Measurements from ENCODE around the gene HELB. TPM values are rescaled to one million over a fixed set of nuclear protein-coding genes. Genes with fewer than 3 reads are reported as not detected.
"Not testable (repeated sequence)": the region's sequence is repeated elsewhere in the genome, so short reads cannot be mapped to it uniquely, and the experiment has no call there.

HELB gene
- total and polyA plus RNA-seq, 4 donors: 1.1 to 6.7 (median 4.0) TPM

- no peaks in the 10 kb centered on the region for H3K36me3 ChIP-seq (ENCODE audit: control insufficient read depth, insufficient read depth, low read length)
- no peak for DNase-seq (ENCODE audit: low read depth in 4 of 6, low spot score in 6 of 6)
- WGBS (ENCODE audit: insufficient coverage): no CpG with 5 or more reads among the region's 1 CpG
- no peak overlapping the region for H3K27ac ChIP-seq (ENCODE audit: low read depth, low read length)
- H3K27me3 ChIP-seq (ENCODE audit: control insufficient read depth, insufficient read depth, low read length): no peaks in the 10 kb centered on the region
- H3K4me1 ChIP-seq (ENCODE audit: control insufficient read depth, insufficient read depth, low read length): no peaks in the 10 kb centered on the region
- no peak overlapping the region for H3K4me3 ChIP-seq (ENCODE audit: low read depth, low read length)
- no peaks in the 10 kb centered on the region for H3K9me3 ChIP-seq (ENCODE audit: control insufficient read depth, insufficient read depth, low read length)
Measured at GRCh38 chr12:66296176-66296683, 6.1 kb upstream of the HELB start.

GRCh38 chr12:66297080-66297479 is 5.2 kb upstream of the HELB start:
- 86% methylated on average over 1 of the region's 4 CpGs for WGBS (ENCODE audit: insufficient coverage)
- Histone ChIP-seq H3K36me3 (ENCODE audit: control insufficient read depth, insufficient read depth, low read length) (no peaks in the 10 kb centered on the region), H3K9me3 (ENCODE audit: control insufficient read depth, insufficient read depth, low read length) (no peaks in the 10 kb centered on the region), H3K27me3 (ENCODE audit: control insufficient read depth, insufficient read depth, low read length) (no peaks in the 10 kb centered on the region), H3K27ac (ENCODE audit: low read depth, low read length) (no peak overlapping the region), H3K4me3 (ENCODE audit: low read depth, low read length) (no peak overlapping the region), H3K4me1 (ENCODE audit: control insufficient read depth, insufficient read depth, low read length) (no peaks in the 10 kb centered on the region)
- DNase-seq (ENCODE audit: low read depth in 4 of 6, low spot score in 6 of 6): no peak

- no peak overlapping the region for H3K4me3 ChIP-seq (ENCODE audit: low read depth, low read length)
- H3K9me3 ChIP-seq (ENCODE audit: control insufficient read depth, insufficient read depth, low read length): no peaks in the 10 kb centered on the region
- H3K27me3 ChIP-seq (ENCODE audit: control insufficient read depth, insufficient read depth, low read length): no peaks in the 10 kb centered on the region
- no CpG with 5 or more reads among the region's 3 CpGs for WGBS (ENCODE audit: insufficient coverage)
- no peaks in the 10 kb centered on the region for H3K4me1 ChIP-seq (ENCODE audit: control insufficient read depth, insufficient read depth, low read length)
- no peak for DNase-seq (ENCODE audit: low read depth in 4 of 6, low spot score in 6 of 6)
- no peaks in the 10 kb centered on the region for H3K36me3 ChIP-seq (ENCODE audit: control insufficient read depth, insufficient read depth, low read length)
- H3K27ac ChIP-seq (ENCODE audit: low read depth, low read length): no peak overlapping the region
Measured at GRCh38 chr12:66297923-66298322, 4.4 kb upstream of the HELB start.

- peak overlapping the region; percentile 92 for H3K4me3 ChIP-seq (ENCODE audit: low read depth, low read length)
- no peaks in the 10 kb centered on the region for H3K9me3 ChIP-seq (ENCODE audit: control insufficient read depth, insufficient read depth, low read length)
- 0% methylated on average over 1 of the region's 6 CpGs for WGBS (ENCODE audit: insufficient coverage)
- no peak for DNase-seq (ENCODE audit: low read depth in 4 of 6, low spot score in 6 of 6)
- H3K27me3 ChIP-seq (ENCODE audit: control insufficient read depth, insufficient read depth, low read length): no peaks in the 10 kb centered on the region
- H3K27ac ChIP-seq (ENCODE audit: low read depth, low read length): peak overlapping the region; percentile 86
- no peaks in the 10 kb centered on the region for H3K36me3 ChIP-seq (ENCODE audit: control insufficient read depth, insufficient read depth, low read length)
- H3K4me1 ChIP-seq (ENCODE audit: control insufficient read depth, insufficient read depth, low read length): peaks cover 5% of the 10 kb centered on the region
Measured at GRCh38 chr12:66302827-66303169, 505 bp downstream of the HELB start.

- H3K27ac ChIP-seq (ENCODE audit: low read depth, low read length); H3K9me3 ChIP-seq (ENCODE audit: control insufficient read depth, insufficient read depth, low read length); H3K4me1 ChIP-seq (ENCODE audit: control insufficient read depth, insufficient read depth, low read length); DNase-seq (ENCODE audit: low read depth in 4 of 6, low spot score in 6 of 6); H3K27me3 ChIP-seq (ENCODE audit: control insufficient read depth, insufficient read depth, low read length); H3K36me3 ChIP-seq (ENCODE audit: control insufficient read depth, insufficient read depth, low read length): not testable (repeated sequence)
- peak overlapping the region; percentile 92 for H3K4me3 ChIP-seq (ENCODE audit: low read depth, low read length)
- 91% methylated on average over 9 of the region's 14 CpGs for WGBS (ENCODE audit: insufficient coverage)
Measured at GRCh38 chr12:66303316-66303804, 1.1 kb downstream of the HELB start.

- WGBS (ENCODE audit: insufficient coverage): 20% methylated on average over 2 of the region's 6 CpGs
- peaks cover 5% of the 10 kb centered on the region for H3K4me1 ChIP-seq (ENCODE audit: control insufficient read depth, insufficient read depth, low read length)
- no peaks in the 10 kb centered on the region for H3K36me3 ChIP-seq (ENCODE audit: control insufficient read depth, insufficient read depth, low read length)
- no peaks in the 10 kb centered on the region for H3K27me3 ChIP-seq (ENCODE audit: control insufficient read depth, insufficient read depth, low read length)
- DNase-seq (ENCODE audit: low read depth in 4 of 6, low spot score in 6 of 6): no peak
- no peaks in the 10 kb centered on the region for H3K9me3 ChIP-seq (ENCODE audit: control insufficient read depth, insufficient read depth, low read length)
- no peak overlapping the region for H3K27ac ChIP-seq (ENCODE audit: low read depth, low read length)
- no peak overlapping the region for H3K4me3 ChIP-seq (ENCODE audit: low read depth, low read length)
Measured at GRCh38 chr12:66304296-66304900, 2.1 kb downstream of the HELB start.

- Histone ChIP-seq H3K27ac (ENCODE audit: low read depth, low read length) (no peak overlapping the region), H3K4me1 (ENCODE audit: control insufficient read depth, insufficient read depth, low read length) (no peaks in the 10 kb centered on the region), H3K9me3 (ENCODE audit: control insufficient read depth, insufficient read depth, low read length) (no peaks in the 10 kb centered on the region), H3K4me3 (ENCODE audit: low read depth, low read length) (no peak overlapping the region), H3K27me3 (ENCODE audit: control insufficient read depth, insufficient read depth, low read length) (no peaks in the 10 kb centered on the region), H3K36me3 (ENCODE audit: control insufficient read depth, insufficient read depth, low read length) (no peaks in the 10 kb centered on the region)
- no CpG with 5 or more reads among the region's 1 CpG for WGBS (ENCODE audit: insufficient coverage)
- no peak for DNase-seq (ENCODE audit: low read depth in 4 of 6, low spot score in 6 of 6)
Measured at GRCh38 chr12:66309606-66310005, 7.3 kb downstream of the HELB start.

- Histone ChIP-seq H3K4me3 (ENCODE audit: low read depth, low read length) (no peak overlapping the region), H3K27ac (ENCODE audit: low read depth, low read length) (no peak overlapping the region), H3K9me3 (ENCODE audit: control insufficient read depth, insufficient read depth, low read length) (no peaks in the 10 kb centered on the region), H3K36me3 (ENCODE audit: control insufficient read depth, insufficient read depth, low read length) (no peaks in the 10 kb centered on the region), H3K4me1 (ENCODE audit: control insufficient read depth, insufficient read depth, low read length) (no peaks in the 10 kb centered on the region), H3K27me3 (ENCODE audit: control insufficient read depth, insufficient read depth, low read length) (no peaks in the 10 kb centered on the region)
- WGBS (ENCODE audit: insufficient coverage): no CpG with 5 or more reads among the region's 1 CpG
- no peak for DNase-seq (ENCODE audit: low read depth in 4 of 6, low spot score in 6 of 6)
Measured at GRCh38 chr12:66312189-66312588, 9.9 kb downstream of the HELB start.

- no peaks in the 10 kb centered on the region for H3K4me1 ChIP-seq (ENCODE audit: control insufficient read depth, insufficient read depth, low read length)
- no peak overlapping the region for H3K27ac ChIP-seq (ENCODE audit: low read depth, low read length)
- no peak for DNase-seq (ENCODE audit: low read depth in 4 of 6, low spot score in 6 of 6)
- no peaks in the 10 kb centered on the region for H3K27me3 ChIP-seq (ENCODE audit: control insufficient read depth, insufficient read depth, low read length)
- H3K36me3 ChIP-seq (ENCODE audit: control insufficient read depth, insufficient read depth, low read length): no peaks in the 10 kb centered on the region
- no peak overlapping the region for H3K4me3 ChIP-seq (ENCODE audit: low read depth, low read length)
- no peaks in the 10 kb centered on the region for H3K9me3 ChIP-seq (ENCODE audit: control insufficient read depth, insufficient read depth, low read length)
Measured at GRCh38 chr12:66314278-66314677, 12.0 kb downstream of the HELB start.

- H3K4me3 ChIP-seq (ENCODE audit: low read depth, low read length): no peak overlapping the region
- no peaks in the 10 kb centered on the region for H3K4me1 ChIP-seq (ENCODE audit: control insufficient read depth, insufficient read depth, low read length)
- no peaks in the 10 kb centered on the region for H3K9me3 ChIP-seq (ENCODE audit: control insufficient read depth, insufficient read depth, low read length)
- WGBS (ENCODE audit: insufficient coverage): 86% methylated on average over 1 of the region's 4 CpGs
- DNase-seq (ENCODE audit: low read depth in 4 of 6, low spot score in 6 of 6): no peak
- H3K27me3 ChIP-seq (ENCODE audit: control insufficient read depth, insufficient read depth, low read length): no peaks in the 10 kb centered on the region
- H3K27ac ChIP-seq (ENCODE audit: low read depth, low read length): no peak overlapping the region
- H3K36me3 ChIP-seq (ENCODE audit: control insufficient read depth, insufficient read depth, low read length): no peaks in the 10 kb centered on the region
Measured at GRCh38 chr12:66319266-66319954, 17.1 kb downstream of the HELB start.

All from spinal cord (tissue), 10 donors.